ENCODE results near the gene EP400. TPM values are rescaled to one million over a fixed set of nuclear protein-coding genes. Genes with fewer than 3 reads are reported as not detected.

The EP400 gene
- total and polyA plus RNA-seq, 2 of the 8 experiments (the other 6 are each of a cell fraction or from before 2014, with no cell fraction given) = 13.1 to 69.7 TPM

DNA sequence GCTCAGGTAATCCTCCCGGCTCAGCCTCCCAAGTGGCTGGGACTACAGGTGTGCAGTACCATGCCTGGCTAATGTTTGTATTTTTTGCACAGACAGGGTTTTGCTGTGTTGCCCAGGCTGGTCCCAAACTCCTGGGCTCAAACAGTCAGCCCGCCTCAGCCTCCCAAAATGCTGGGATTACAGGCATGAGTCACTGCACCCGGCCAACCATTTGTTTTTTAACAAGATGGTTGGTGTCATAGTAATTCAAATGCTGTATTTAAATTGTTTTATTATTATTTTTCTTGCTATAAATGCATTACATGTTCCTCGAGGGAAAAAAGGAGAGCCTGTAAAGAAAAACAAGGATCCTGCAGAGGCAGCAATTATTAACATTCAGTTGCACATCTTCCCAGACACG is 83.9 kb downstream of the EP400 start:
- H3K79me2 ChIP-seq (ENCODE audit: control insufficient read depth in 1 of 2, insufficient read depth in 2 of 2, low read length in 2 of 2) = no peaks in the 10 kb centered on the region
- no peak overlapping the region for H2BK15ac ChIP-seq (ENCODE audit: low read length)
- CTCF ChIA-PET (ENCODE audit: partially characterized antibody) = no interaction called here
- H3K18ac ChIP-seq (ENCODE audit: extremely low read depth, low read length) = no peak overlapping the region
- no peak for DNase-seq (ENCODE audit: low read depth in 1 of 2, low spot score in 2 of 2)
- H3K9ac ChIP-seq (replicated peaks in 1 of 4; ENCODE audit: extremely low read depth in 1 of 4, low read depth in 3 of 4, low read length in 3 of 4) = no peak overlapping the region
- H3K79me1 ChIP-seq (ENCODE audit: low read depth, low read length) = no peaks in the 10 kb centered on the region
- H4K91ac ChIP-seq (replicated peaks; ENCODE audit: insufficient read length, low read length) = no peak overlapping the region
- no peak overlapping the region for H2BK20ac ChIP-seq (ENCODE audit: low read length)
- no peak overlapping the region for H2BK5ac ChIP-seq (ENCODE audit: low read depth, low read length)
- no peak overlapping the region for H3K27ac ChIP-seq (ENCODE audit: low read depth, low read length)
- POLR2A ChIA-PET (ENCODE audit: partially characterized antibody) = no interaction called here
- H3K23ac ChIP-seq (ENCODE audit: insufficient read length) = no peak overlapping the region
- H3K23me2 ChIP-seq (ENCODE audit: low read depth, low read length) = no peaks in the 10 kb centered on the region
- H2BK120ac ChIP-seq (replicated peaks; ENCODE audit: low read depth, low read length) = no peak overlapping the region
- H2BK12ac ChIP-seq (ENCODE audit: low read depth, low read length) = no peak overlapping the region
- H4K5ac ChIP-seq (ENCODE audit: insufficient read length, low read depth, low read length) = no peak overlapping the region
- H2AK5ac ChIP-seq (ENCODE audit: low read depth, low read length) = no peak overlapping the region
- H2AFZ ChIP-seq (ENCODE audit: low read length) = no peak overlapping the region
- H3K9me3 ChIP-seq (ENCODE audit: insufficient read depth in 2 of 2, low read depth in 1 of 2, low read length in 1 of 2) = no peaks in the 10 kb centered on the region
- H3K56ac ChIP-seq (replicated peaks; ENCODE audit: insufficient read length, low read depth, low read length) = no peak overlapping the region
- no peak overlapping the region for H3K4me2 ChIP-seq (ENCODE audit: insufficient read depth in 1 of 2, low read depth in 2 of 2, low read length in 2 of 2)
- no peak overlapping the region for H3K4ac ChIP-seq (replicated peaks; ENCODE audit: insufficient read length, low read depth, low read length)
- H3K4me1 ChIP-seq (replicated peaks in 1 of 4; ENCODE audit: control insufficient read depth in 3 of 4, insufficient read depth in 4 of 4, low read length in 3 of 4) = no peaks in the 10 kb centered on the region
- no peak for FAIRE-seq
- H3K27me3 ChIP-seq (replicated peaks in 1 of 4; ENCODE audit: control insufficient read depth in 3 of 4, extremely low read depth in 1 of 4, insufficient read depth in 3 of 4, low read length in 3 of 4) = no peaks in the 10 kb centered on the region
- H3K4me3 ChIP-seq (ENCODE audit: extremely low read depth in 1 of 4, insufficient read depth in 2 of 4, low read depth in 3 of 4, low read length in 4 of 4) = no peak overlapping the region
- H3K36me3 ChIP-seq (ENCODE audit: control insufficient read depth in 2 of 4, insufficient read depth in 4 of 4, low read length in 3 of 4) = peaks cover 22 to 76% (median 65%) of the 10 kb centered on the region in 4 experiments; a peak in 7 of 8 replicates
- H3K14ac ChIP-seq (ENCODE audit: insufficient read length) = no peak overlapping the region
- H4K8ac ChIP-seq (ENCODE audit: extremely low read depth, insufficient read depth, low read length) = no peak overlapping the region
- peaks cover 0 to 11% of the 10 kb centered on the region in 2 experiments for H4K20me1 ChIP-seq (replicated peaks in 1 of 2; ENCODE audit: control insufficient read depth in 1 of 2, insufficient read depth in 2 of 2, low read length in 2 of 2)
- 90% methylated on average over 5 of the region's 5 CpGs; no CpG with 5 or more reads in 1 of the 2 experiments for WGBS, 2 experiments (ENCODE audit: extremely low coverage in 1 of 2, insufficient coverage in 1 of 2, insufficient read length in 1 of 2, insufficient replicate concordance in 2 of 2, low coverage in 1 of 2, low lambda C conversion rate in 2 of 2, missing lambda C conversion rate in 1 of 2)
- no peak for TF ChIP-seq MAFK (IDR thresholded peaks at IDR 0.05; ENCODE audit: low read depth, low read length)
- TF ChIP-seq SP1 (IDR thresholded peaks at IDR 0.05; ENCODE audit: low read depth, low read length) = no peak
- TF ChIP-seq KDM4A (IDR thresholded peaks at IDR 0.05; ENCODE audit: low read depth, low read length, severe bottlenecking) = no peak
- no peak for TF ChIP-seq JUND (IDR thresholded peaks at IDR 0.05; ENCODE audit: low read length)
- no peak for TF ChIP-seq CEBPB (IDR thresholded peaks at IDR 0.05; ENCODE audit: low read depth, low read length)
- no peak for TF ChIP-seq JUN (IDR thresholded peaks at IDR 0.05; ENCODE audit: low read depth, low read length)
- TF ChIP-seq, protein P1, sequence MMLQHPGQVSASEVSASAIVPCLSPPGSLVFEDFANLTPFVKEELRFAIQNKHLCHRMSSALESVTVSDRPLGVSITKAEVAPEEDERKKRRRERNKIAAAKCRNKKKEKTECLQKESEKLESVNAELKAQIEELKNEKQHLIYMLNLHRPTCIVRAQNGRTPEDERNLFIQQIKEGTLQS (IDR thresholded peaks at IDR 0.05; ENCODE audit: insufficient read depth, low read depth, low read length) = no peak

Data from H1 (cell line).